AG09309 (cell line): ENCODE data around the gene PANX3.

ENCODE experiments used
- DNase-seq: peaks from one replicate; pipeline ENCODE4 v3.0.0-alpha.2; 2010; ENCODE audit warnings: low read depth
- H3K4me3 ChIP-seq: 2 replicates; pipeline ENCODE4 v1.5.1; 2011; ENCODE audit warnings: mild to moderate bottlenecking, low read depth, low read length, moderate library complexity; ENCODE audit not compliant: control insufficient read depth
- CTCF ChIP-seq: IDR thresholded peaks from 2 replicates; pipeline ENCODE4 v1.5.1; 2011; ENCODE audit warnings: mild to moderate bottlenecking, low read depth, low read length, inconsistent platforms; ENCODE audit not compliant: insufficient read depth, control insufficient read depth; ENCODE audit errors: missing control alignments

The PANX3 gene

GRCh38 chr11:124640666-124641065, 29.4 kb downstream of the PANX3 start:
- H3K4me3 ChIP-seq: no peak overlapping the region
- DNase-seq: no peak
- no peak for TF ChIP-seq CTCF

GRCh38 chr11:124642628-124643027, 31.4 kb downstream of the PANX3 start:
- TF ChIP-seq CTCF: no peak
- no peak for DNase-seq
- H3K4me3 ChIP-seq: no peak overlapping the region

- TF ChIP-seq CTCF: no peak
- no peak overlapping the region for H3K4me3 ChIP-seq
- no peak for DNase-seq
Measured at GRCh38 chr11:124643042-124643604, 31.9 kb downstream of the PANX3 start.

- peak; percentile 78 for DNase-seq
- H3K4me3 ChIP-seq: no peak overlapping the region
- no peak for TF ChIP-seq CTCF
Measured at GRCh38 chr11:124643605-124644425, 32.6 kb downstream of the PANX3 start.

- H3K4me3 ChIP-seq: no peak overlapping the region
- TF ChIP-seq CTCF: peak; percentile 64
- DNase-seq: no peak
Measured at GRCh38 chr11:124644426-124645280, 33.4 kb downstream of the PANX3 start.

- no peak for TF ChIP-seq CTCF
- H3K4me3 ChIP-seq: no peak overlapping the region
- no peak for DNase-seq
Measured at GRCh38 chr11:124646148-124646547, 34.9 kb downstream of the PANX3 start.
